Measurements from ENCODE around the gene TMEM273.

Gene TMEM273

DNA sequence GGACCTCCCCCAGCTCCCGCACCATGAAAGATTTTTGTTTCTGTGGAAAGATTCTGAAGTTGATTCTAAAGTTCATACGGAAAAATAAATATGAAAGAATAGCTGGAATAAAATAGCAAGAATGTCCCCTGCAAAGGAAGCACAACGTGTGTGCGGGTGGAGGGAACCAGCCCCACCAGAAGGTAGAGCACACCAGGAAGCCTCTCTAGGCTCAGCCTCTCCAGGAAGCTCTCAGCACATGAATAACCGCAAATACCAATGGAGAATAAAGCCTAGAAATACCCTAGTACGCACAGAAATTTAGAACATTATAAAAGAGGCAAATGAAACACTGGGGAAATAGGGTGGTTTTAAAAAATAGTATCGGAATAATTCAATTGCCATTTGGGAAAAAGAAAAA is 29.8 kb downstream of the TMEM273 start:
- Histone ChIP-seq H3K23ac (ENCODE audit: low read length) (no peak overlapping the region), H3K56ac (ENCODE audit: low read length) (no peak overlapping the region), H2AK5ac (ENCODE audit: low read length) (no peak overlapping the region), H3K36me3 (ENCODE audit: control insufficient read depth, insufficient read depth, low read length) (no peaks in the 10 kb centered on the region), H3K4me3 (ENCODE audit: low read length) (no peak overlapping the region), H3K9ac (ENCODE audit: low read length) (no peak overlapping the region), H3K4ac (ENCODE audit: low read depth, low read length) (no peak overlapping the region), H4K8ac (ENCODE audit: low read depth, low read length) (no peak overlapping the region), H2BK15ac (replicated peaks; ENCODE audit: low read depth) (no peak overlapping the region), H2BK5ac (ENCODE audit: low read length) (no peak overlapping the region), H3K79me1 (ENCODE audit: low read length) (no peaks in the 10 kb centered on the region), H4K5ac (ENCODE audit: low read length) (no peak overlapping the region), H3K18ac (ENCODE audit: low read length) (no peak overlapping the region), H3K27me3 (ENCODE audit: insufficient read depth, low read length, poor library complexity) (no peaks in the 10 kb centered on the region), H2BK120ac (ENCODE audit: low read depth, low read length) (no peak overlapping the region), H3K4me2 (ENCODE audit: low read length) (no peak overlapping the region), H3K4me1 (ENCODE audit: control insufficient read depth, low read depth, low read length) (no peaks in the 10 kb centered on the region), H3K27ac (ENCODE audit: low read depth, low read length) (no peak overlapping the region), H3K79me2 (ENCODE audit: control insufficient read depth, insufficient read depth, low read length) (no peaks in the 10 kb centered on the region)
- DNase-seq: no peak
- no CpG with 5 or more reads among the region's 7 CpGs for WGBS (ENCODE audit: extremely low coverage, insufficient coverage, low lambda C conversion rate)

DNA sequence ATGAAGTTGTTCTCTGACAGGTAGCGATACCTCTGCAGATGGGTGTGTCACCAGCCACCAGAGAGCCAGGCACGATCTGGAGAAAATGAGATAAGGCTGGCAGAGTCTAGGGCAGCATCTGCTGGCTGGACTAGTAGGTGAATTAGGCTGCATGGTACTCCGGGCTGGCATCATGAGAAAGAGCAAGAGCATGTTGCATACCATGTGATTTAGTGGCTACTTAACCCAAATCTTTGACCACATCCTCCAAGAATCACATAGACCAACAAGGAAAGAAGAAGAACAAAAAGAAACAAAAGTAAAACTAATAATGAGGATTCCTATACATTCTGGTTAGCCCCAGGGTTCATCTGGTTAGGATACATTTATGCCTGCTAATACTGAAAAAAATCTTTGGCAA is 31.0 kb downstream of the TMEM273 start:
- Histone ChIP-seq H3K79me1 (ENCODE audit: low read length) (no peaks in the 10 kb centered on the region), H3K56ac (ENCODE audit: low read length) (no peak overlapping the region), H3K4ac (ENCODE audit: low read depth, low read length) (no peak overlapping the region), H3K23ac (ENCODE audit: low read length) (no peak overlapping the region), H3K79me2 (ENCODE audit: control insufficient read depth, insufficient read depth, low read length) (no peaks in the 10 kb centered on the region), H3K4me3 (ENCODE audit: low read length) (no peak overlapping the region), H3K27me3 (ENCODE audit: insufficient read depth, low read length, poor library complexity) (no peaks in the 10 kb centered on the region), H3K18ac (ENCODE audit: low read length) (no peak overlapping the region), H3K9ac (ENCODE audit: low read length) (no peak overlapping the region), H4K5ac (ENCODE audit: low read length) (no peak overlapping the region), H2BK15ac (replicated peaks; ENCODE audit: low read depth) (no peak overlapping the region), H3K27ac (ENCODE audit: low read depth, low read length) (no peak overlapping the region), H2BK120ac (ENCODE audit: low read depth, low read length) (no peak overlapping the region), H3K4me1 (ENCODE audit: control insufficient read depth, low read depth, low read length) (no peaks in the 10 kb centered on the region), H2BK5ac (ENCODE audit: low read length) (no peak overlapping the region), H3K36me3 (ENCODE audit: control insufficient read depth, insufficient read depth, low read length) (no peaks in the 10 kb centered on the region), H2AK5ac (ENCODE audit: low read length) (no peak overlapping the region), H4K8ac (ENCODE audit: low read depth, low read length) (no peak overlapping the region), H3K4me2 (ENCODE audit: low read length) (no peak overlapping the region)
- no peak for DNase-seq
- no CpG with 5 or more reads among the region's 3 CpGs for WGBS (ENCODE audit: extremely low coverage, insufficient coverage, low lambda C conversion rate)

DNA sequence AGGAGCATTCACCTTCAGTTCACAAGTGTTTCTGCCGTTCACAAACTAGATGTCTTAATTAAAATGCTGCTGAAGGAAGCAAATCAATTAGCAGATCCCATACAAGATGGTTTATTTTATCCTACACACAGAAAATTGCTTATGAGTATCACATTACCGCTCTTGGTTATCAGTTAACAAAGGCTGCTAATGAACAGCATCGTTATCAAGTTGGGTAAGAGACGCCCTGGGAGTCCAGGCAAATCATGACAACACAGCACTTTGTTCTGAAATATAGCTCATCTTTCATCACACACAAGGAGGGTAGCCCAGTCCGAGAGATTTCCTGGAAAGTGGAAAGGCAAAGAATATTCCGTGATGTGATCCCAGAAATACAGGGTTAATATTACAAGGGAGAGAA is 33.5 kb downstream of the TMEM273 start:
- H3K4me2 ChIP-seq (ENCODE audit: low read length): no peak overlapping the region

DNA sequence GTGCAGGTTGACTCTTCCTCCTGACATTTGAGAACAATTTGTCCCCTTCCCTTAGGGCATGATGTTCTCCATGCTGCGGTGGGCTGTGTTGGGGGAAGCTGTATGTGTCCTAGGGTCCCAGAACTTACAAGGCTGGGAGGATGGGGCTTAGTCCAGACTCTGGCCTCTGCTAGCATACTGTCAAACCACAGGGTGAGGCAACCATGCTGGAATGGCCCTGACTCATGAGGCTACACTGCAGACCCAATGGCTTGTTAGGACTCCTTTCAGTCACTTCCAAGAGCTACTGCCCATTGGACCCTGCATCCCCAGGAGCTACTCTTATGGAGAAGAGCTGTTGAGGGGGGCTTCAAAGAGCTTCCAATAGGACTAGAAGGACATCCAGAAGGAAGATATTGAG is 34.2 kb downstream of the TMEM273 start:
- Histone ChIP-seq H2AK5ac (ENCODE audit: low read length) (no peak overlapping the region), H2BK5ac (ENCODE audit: low read length) (no peak overlapping the region), H3K4me3 (ENCODE audit: low read length) (no peak overlapping the region), H3K18ac (ENCODE audit: low read length) (no peak overlapping the region), H3K4ac (ENCODE audit: low read depth, low read length) (no peak overlapping the region), H2BK15ac (replicated peaks; ENCODE audit: low read depth) (no peak overlapping the region), H2BK120ac (ENCODE audit: low read depth, low read length) (no peak overlapping the region), H3K56ac (ENCODE audit: low read length) (no peak overlapping the region), H4K8ac (ENCODE audit: low read depth, low read length) (no peak overlapping the region), H3K4me1 (ENCODE audit: control insufficient read depth, low read depth, low read length) (no peaks in the 10 kb centered on the region), H3K36me3 (ENCODE audit: control insufficient read depth, insufficient read depth, low read length) (no peaks in the 10 kb centered on the region), H3K4me2 (ENCODE audit: low read length) (no peak overlapping the region), H3K27ac (ENCODE audit: low read depth, low read length) (no peak overlapping the region), H3K27me3 (ENCODE audit: insufficient read depth, low read length, poor library complexity) (no peaks in the 10 kb centered on the region), H3K79me2 (ENCODE audit: control insufficient read depth, insufficient read depth, low read length) (no peaks in the 10 kb centered on the region), H3K9ac (ENCODE audit: low read length) (no peak overlapping the region), H3K23ac (ENCODE audit: low read length) (no peak overlapping the region), H4K5ac (ENCODE audit: low read length) (no peak overlapping the region), H3K79me1 (ENCODE audit: low read length) (no peaks in the 10 kb centered on the region)
- DNase-seq: no peak
- no CpG with 5 or more reads among the region's 1 CpG for WGBS (ENCODE audit: extremely low coverage, insufficient coverage, low lambda C conversion rate)

More for the DNA sequence above, 33.5 kb downstream of the TMEM273 start:
- no peak overlapping the region for H3K4me3 ChIP-seq (ENCODE audit: low read length)
- H3K23ac ChIP-seq (ENCODE audit: low read length): no peak overlapping the region
- no peaks in the 10 kb centered on the region for H3K79me2 ChIP-seq (ENCODE audit: control insufficient read depth, insufficient read depth, low read length)
- H4K8ac ChIP-seq (ENCODE audit: low read depth, low read length): no peak overlapping the region
- H2BK15ac ChIP-seq (replicated peaks; ENCODE audit: low read depth): no peak overlapping the region
- no peak overlapping the region for H3K27ac ChIP-seq (ENCODE audit: low read depth, low read length)
- H2BK120ac ChIP-seq (ENCODE audit: low read depth, low read length): no peak overlapping the region
- H2AK5ac ChIP-seq (ENCODE audit: low read length): no peak overlapping the region
- H3K9ac ChIP-seq (ENCODE audit: low read length): no peak overlapping the region
- DNase-seq: no peak
- no peaks in the 10 kb centered on the region for H3K79me1 ChIP-seq (ENCODE audit: low read length)
- H3K4me1 ChIP-seq (ENCODE audit: control insufficient read depth, low read depth, low read length): no peaks in the 10 kb centered on the region
- H3K18ac ChIP-seq (ENCODE audit: low read length): no peak overlapping the region
- no peaks in the 10 kb centered on the region for H3K27me3 ChIP-seq (ENCODE audit: insufficient read depth, low read length, poor library complexity)
- H3K56ac ChIP-seq (ENCODE audit: low read length): no peak overlapping the region
- H4K5ac ChIP-seq (ENCODE audit: low read length): no peak overlapping the region
- no peaks in the 10 kb centered on the region for H3K36me3 ChIP-seq (ENCODE audit: control insufficient read depth, insufficient read depth, low read length)
- no peak overlapping the region for H3K4ac ChIP-seq (ENCODE audit: low read depth, low read length)
- H2BK5ac ChIP-seq (ENCODE audit: low read length): no peak overlapping the region
- WGBS (ENCODE audit: extremely low coverage, insufficient coverage, low lambda C conversion rate): no CpG with 5 or more reads among the region's 6 CpGs

DNA sequence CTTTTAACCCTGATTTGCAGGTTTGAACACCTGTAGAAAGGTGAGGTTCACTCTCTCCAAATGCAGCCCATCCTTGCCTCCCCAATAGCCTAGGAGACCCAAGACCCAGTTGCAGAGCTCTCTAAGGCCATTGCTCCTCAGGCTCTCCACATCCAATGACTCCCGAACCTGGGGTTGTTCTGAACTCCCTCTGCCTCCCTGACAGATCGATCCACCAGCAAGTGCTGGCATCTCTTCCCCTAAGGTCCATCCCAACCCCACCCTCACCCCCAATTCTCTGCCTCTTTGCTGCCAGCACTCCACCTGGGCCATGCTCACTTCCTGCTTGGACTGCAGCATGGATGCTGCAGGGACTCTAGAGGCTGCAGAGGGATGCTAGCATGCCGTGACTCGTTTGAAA is 35.1 kb downstream of the TMEM273 start:
- Histone ChIP-seq H3K36me3 (ENCODE audit: control insufficient read depth, insufficient read depth, low read length) (no peaks in the 10 kb centered on the region), H3K4me3 (ENCODE audit: low read length) (no peak overlapping the region), H3K27ac (ENCODE audit: low read depth, low read length) (no peak overlapping the region), H3K79me1 (ENCODE audit: low read length) (no peaks in the 10 kb centered on the region), H3K4ac (ENCODE audit: low read depth, low read length) (no peak overlapping the region), H2BK15ac (replicated peaks; ENCODE audit: low read depth) (no peak overlapping the region), H3K27me3 (ENCODE audit: insufficient read depth, low read length, poor library complexity) (no peaks in the 10 kb centered on the region), H3K4me1 (ENCODE audit: control insufficient read depth, low read depth, low read length) (no peaks in the 10 kb centered on the region), H2AK5ac (ENCODE audit: low read length) (no peak overlapping the region), H3K18ac (ENCODE audit: low read length) (no peak overlapping the region), H3K4me2 (ENCODE audit: low read length) (no peak overlapping the region), H3K9ac (ENCODE audit: low read length) (no peak overlapping the region), H3K79me2 (ENCODE audit: control insufficient read depth, insufficient read depth, low read length) (no peaks in the 10 kb centered on the region), H3K56ac (ENCODE audit: low read length) (no peak overlapping the region), H4K8ac (ENCODE audit: low read depth, low read length) (no peak overlapping the region), H3K23ac (ENCODE audit: low read length) (no peak overlapping the region), H4K5ac (ENCODE audit: low read length) (no peak overlapping the region), H2BK5ac (ENCODE audit: low read length) (no peak overlapping the region), H2BK120ac (ENCODE audit: low read depth, low read length) (no peak overlapping the region)
- no peak for DNase-seq
- no CpG with 5 or more reads among the region's 4 CpGs for WGBS (ENCODE audit: extremely low coverage, insufficient coverage, low lambda C conversion rate)

DNA sequence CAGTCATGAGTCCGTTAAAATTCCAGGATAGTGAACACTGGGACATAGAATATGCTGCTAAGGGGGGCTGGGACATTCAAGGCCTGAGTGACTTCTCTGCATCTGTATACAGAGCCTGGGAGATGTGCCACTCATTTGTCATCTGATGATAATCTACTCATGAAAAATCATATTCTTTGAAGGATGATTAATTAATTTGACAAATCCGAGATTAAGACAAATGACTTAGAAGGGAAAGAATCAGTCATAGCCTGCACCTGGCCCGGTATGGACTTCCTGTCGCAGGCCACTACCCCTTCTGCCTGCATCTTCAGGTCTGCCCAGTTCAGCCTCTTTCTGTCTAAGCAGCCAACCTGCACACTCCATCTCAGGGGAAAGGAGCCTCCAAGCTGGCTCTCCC is 35.5 kb downstream of the TMEM273 start:
- Histone ChIP-seq H2BK120ac (ENCODE audit: low read depth, low read length) (no peak overlapping the region), H3K36me3 (ENCODE audit: control insufficient read depth, insufficient read depth, low read length) (no peaks in the 10 kb centered on the region), H3K4me3 (ENCODE audit: low read length) (no peak overlapping the region), H3K79me2 (ENCODE audit: control insufficient read depth, insufficient read depth, low read length) (no peaks in the 10 kb centered on the region), H3K27me3 (ENCODE audit: insufficient read depth, low read length, poor library complexity) (no peaks in the 10 kb centered on the region), H3K79me1 (ENCODE audit: low read length) (no peaks in the 10 kb centered on the region), H3K56ac (ENCODE audit: low read length) (no peak overlapping the region), H3K27ac (ENCODE audit: low read depth, low read length) (no peak overlapping the region), H3K18ac (ENCODE audit: low read length) (no peak overlapping the region), H3K4ac (ENCODE audit: low read depth, low read length) (no peak overlapping the region), H3K9ac (ENCODE audit: low read length) (no peak overlapping the region), H3K4me2 (ENCODE audit: low read length) (no peak overlapping the region), H4K5ac (ENCODE audit: low read length) (no peak overlapping the region), H3K23ac (ENCODE audit: low read length) (no peak overlapping the region), H4K8ac (ENCODE audit: low read depth, low read length) (no peak overlapping the region), H2BK15ac (replicated peaks; ENCODE audit: low read depth) (no peak overlapping the region), H3K4me1 (ENCODE audit: control insufficient read depth, low read depth, low read length) (no peaks in the 10 kb centered on the region), H2AK5ac (ENCODE audit: low read length) (no peak overlapping the region), H2BK5ac (ENCODE audit: low read length) (no peak overlapping the region)
- DNase-seq: no peak
- no CpG with 5 or more reads among the region's 4 CpGs for WGBS (ENCODE audit: extremely low coverage, insufficient coverage, low lambda C conversion rate)

All from mesendoderm (in vitro differentiated cells).